Stimulated activated CD4-positive, alpha-beta T cell treated with anti-CD3 and anti-CD28 coated beads, Interleukin-2, amount 100 ng/mL, for 48 hours (primary cell): ENCODE results near the gene PFKFB4.
"Not testable (repeated sequence)": the region's sequence is repeated elsewhere in the genome, so short reads cannot be mapped to it uniquely, and the experiment has no call there.

Experiments
- DNase-seq, 2 donors: peaks; one replicate each; pipeline ENCODE4 v3.0.0-alpha.2; 2020

The PFKFB4 gene

DNA sequence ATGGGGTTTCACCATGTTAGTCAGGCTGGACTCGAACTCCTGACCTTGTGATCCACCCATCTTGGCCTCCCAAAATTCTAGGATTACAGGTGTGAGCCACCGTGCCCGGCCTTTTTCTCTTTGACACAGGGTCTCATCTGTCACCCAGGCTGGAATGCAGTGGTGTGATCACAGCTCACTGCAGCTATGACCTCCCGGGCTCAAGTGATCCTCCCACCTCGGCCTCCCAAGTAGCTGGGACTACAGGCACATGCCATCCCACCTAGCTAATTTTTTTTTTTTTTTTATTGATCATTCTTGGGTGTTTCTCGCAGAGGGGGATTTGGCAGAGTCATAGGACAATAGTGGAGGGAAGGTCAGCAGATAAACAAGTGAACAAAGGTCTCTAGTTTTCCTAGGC is 73.8 kb downstream of the PFKFB4 start:
- DNase-seq = not testable (repeated sequence)

DNA sequence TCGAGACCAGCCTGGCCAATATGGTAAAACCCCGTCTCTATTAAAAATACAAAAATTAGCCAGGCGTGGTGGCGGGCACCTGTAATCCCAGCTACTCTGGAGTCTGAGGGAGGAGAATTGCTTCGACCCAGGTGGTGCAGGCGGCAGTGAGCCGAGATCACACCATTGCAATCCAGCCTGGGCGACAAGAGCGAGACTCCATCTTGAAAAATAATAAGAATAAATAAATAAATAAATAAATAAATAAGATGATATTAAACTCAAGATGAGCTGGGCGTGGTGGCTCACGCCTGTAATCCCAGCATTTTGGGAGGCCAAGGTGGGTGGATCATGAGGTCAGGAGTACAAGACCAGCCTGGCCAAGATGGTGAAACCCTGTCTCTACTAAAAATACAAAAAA is 75.7 kb downstream of the PFKFB4 start:
- not testable (repeated sequence) for DNase-seq

- DNase-seq = peak in 1 of 2 donors; percentile 33
Observed at GRCh38 chr3:48478626-48479555, 77.7 kb downstream of the PFKFB4 start.

DNA sequence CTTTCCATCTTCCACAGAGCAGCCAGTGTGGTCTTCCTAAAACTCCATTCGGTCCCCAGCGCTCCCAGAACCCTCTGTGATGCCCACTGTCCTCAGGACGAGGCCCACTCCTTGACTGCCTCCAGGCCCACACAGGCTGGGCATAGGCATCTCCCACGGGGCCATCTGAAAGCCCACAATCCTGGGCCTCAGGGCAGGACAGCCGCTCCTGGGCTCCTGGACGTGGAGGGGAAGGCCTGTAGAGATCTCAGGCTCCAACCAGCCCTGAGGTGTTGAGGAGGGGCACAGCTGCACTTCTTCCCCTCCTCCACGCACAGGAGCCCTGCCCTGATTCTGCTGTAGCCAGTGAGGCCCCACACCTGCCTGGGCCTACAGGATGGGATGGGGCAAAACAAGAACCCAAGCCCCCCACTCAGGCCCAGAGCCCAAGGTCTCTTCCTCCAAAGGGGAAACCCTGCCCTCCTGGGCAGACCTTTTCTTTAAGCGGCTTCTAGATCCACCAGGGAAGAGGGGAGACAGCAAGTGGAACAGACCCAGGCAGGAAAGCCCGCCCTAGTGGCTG is 78.6 kb downstream of the PFKFB4 start:
- no peak for DNase-seq

DNA sequence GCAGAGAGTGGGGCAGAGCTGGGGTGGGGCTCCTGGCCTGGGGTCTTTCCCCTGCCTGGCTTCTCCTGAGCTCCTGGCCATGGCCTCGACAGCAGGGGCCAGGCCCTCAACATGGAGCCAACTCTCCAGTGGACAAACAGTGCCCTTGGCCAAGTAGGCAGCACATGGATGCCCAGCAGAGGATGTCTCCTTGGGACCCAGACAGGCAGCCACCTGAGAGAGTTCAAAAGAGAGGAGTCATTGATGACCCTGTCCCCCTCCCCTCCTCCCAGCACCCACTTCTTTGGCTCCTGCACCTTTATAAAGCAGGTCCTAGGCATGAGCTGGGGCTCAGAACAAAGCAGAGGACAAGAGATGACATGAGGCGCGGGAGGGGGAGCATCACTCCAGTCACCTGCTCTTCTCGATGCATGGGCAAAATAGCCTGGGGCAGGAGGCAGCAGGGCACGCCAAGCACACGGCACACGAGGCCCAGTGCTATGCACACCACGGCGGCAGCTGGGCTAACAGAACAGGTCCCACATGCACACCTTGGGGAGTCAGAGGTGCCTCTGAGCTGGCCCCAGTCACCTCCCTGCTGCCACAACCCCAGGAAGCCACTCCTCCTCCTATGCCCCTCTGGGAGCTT is 80.1 kb downstream of the PFKFB4 start:
- DNase-seq = no peak

- DNase-seq = no peak
Observed at GRCh38 chr3:48475188-48475587, 81.4 kb downstream of the PFKFB4 start.

DNA sequence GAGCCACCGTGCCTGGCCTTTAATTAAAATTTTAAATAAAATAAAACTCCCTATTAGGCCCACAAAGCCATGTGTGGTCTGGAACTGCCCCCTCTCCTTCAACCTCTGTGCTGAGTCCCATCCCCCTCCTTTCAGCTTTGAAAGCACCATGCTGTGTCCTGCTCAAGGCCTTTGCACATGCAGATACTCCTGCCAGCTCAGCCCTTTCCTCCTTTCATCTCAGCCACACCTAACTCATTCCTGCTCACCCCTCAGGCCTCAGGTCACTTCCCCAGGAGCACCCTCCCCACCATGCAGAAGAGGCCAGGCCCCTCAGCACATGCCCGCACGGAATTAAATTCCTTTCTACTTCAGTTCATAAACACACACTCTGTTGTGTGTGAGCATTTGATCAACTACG is 82.0 kb downstream of the PFKFB4 start:
- no peak for DNase-seq

GRCh38 chr3:48474031-48474430 is 82.6 kb downstream of the PFKFB4 start:
- DNase-seq = not testable (repeated sequence)

DNA sequence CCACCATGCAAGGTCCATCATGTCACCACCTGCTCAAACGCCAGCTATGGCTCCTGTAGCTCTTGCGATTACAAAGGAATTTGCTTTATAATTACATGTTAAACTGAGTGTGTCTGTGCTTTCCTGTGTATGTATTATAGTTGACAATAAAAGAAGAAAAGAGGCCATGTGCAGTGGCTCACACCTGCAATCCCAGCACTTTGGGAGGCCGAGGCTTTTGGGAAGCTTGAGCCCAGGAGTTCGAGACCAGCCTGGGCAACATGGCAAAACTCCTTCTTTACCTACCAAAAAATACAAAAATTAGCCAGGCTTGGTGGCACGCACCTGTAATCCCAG is 83.0 kb downstream of the PFKFB4 start:
- DNase-seq = no peak

- DNase-seq = peak; percentile 88 to 90
Observed at GRCh38 chr3:48472923-48473616, 83.5 kb downstream of the PFKFB4 start.

DNA sequence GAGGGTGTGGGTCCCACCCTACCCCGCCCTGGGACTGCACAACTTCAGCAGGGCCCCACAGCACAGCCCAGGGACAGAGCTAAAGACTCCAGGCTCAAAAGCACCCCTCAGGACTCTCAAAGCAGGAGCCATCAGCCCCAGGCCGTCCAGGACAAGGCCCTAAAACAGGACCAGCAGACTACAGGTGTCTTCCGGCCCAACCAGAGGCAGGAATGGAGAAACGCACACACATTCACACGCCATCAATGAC is 84.0 kb downstream of the PFKFB4 start:
- DNase-seq = no peak

- DNase-seq = no peak
Observed at GRCh38 chr3:48470286-48470685, 86.3 kb downstream of the PFKFB4 start.

DNA sequence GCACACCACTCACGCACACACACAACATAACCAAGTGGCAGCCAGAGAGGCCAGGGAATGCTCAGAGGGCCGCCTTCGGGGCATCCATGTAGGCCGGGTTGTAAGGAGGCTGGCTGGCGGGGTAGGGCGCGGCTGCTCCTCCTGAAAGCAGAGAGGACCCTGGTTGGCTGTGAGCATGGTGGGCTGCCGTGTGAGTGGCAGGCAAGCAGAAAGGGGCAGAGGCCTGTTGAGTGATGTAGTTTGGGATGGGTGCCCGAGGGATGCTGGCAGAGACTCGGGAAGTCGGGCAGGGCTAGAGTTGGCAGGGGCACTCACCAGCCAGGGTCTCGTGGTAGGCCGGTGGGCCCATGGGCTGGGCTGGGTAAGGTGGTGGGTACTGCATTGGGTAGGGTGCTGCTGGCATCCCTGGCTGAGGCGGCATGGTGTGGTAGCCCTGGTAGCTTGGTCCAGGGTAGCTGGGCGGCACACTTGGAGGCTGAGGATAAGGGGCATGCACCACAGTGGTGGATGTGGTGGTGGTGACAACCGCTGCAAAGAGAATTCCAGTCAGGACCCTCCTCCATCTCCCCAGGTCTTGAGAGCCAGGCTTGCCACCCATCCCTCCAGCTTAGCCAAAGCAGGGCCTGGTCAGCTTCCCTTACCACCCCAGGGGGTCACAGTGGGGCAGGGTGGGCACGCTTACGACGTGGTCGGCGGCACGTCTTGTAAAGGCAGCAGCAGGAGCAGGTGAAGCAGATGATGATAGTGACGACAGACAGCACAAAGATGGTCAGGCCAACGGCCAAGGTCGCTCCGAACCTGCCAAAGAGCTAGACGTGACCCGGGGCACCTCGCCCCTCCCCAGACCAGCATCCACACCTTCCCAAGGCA is 87.3 kb downstream of the PFKFB4 start:
- DNase-seq = no peak

DNA sequence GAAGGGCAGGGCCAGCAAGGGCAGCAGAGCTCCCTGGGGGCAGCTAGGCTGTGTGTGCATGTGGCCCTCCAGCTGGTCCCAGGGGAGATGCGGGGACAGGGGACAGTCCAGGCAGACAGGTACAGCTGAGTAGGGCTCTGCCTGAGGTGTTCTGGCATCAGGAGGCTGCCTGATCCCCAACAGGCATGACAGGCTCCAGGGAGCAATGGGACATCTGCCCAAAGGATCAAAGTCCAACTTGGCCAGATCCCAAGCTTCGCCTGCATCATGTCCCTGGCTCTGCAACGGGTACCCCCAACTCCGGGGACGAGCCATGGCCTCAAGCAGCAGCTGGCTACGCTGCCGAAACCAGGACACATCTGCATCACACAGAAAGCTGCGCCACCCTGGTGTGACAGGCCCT is 88.3 kb downstream of the PFKFB4 start:
- DNase-seq = no peak
